NCI-H460 (cell line): Measurements from ENCODE around the gene PSMD5. TPM values are rescaled to one million over a fixed set of nuclear protein-coding genes. Genes with fewer than 3 reads are reported as not detected.

ENCODE experiments used
- DNase-seq: peaks from one replicate; pipeline ENCODE4 v3.0.0-alpha.2; 2016; ENCODE audit warnings: low read depth; ENCODE audit errors: extremely low read depth
- total RNA-seq: library from RNA; depleted of rRNA; stranded (reverse); fragments of >200 nt; shearing (Covaris generic); gene quantifications from 2 replicates; pipeline ENCODE4 v1.2.3, GENCODE V29; 2014; rRNA removed

PSMD5 gene
- total RNA-seq, 1 experiment from 2014 or later, result 36.9 TPM

- no peak for DNase-seq
Measured at GRCh38 chr9:120767451-120767850, 75.3 kb downstream of the PSMD5 start.

Other genes with a start within 250 kb of the PSMD5 start
- 11.9 and 12.3 TPM in 2 replicates for gene MEGF9, start 128.5 kb downstream of the PSMD5 start, total RNA-seq
- gene FBXW2, start 49.5 kb downstream of the PSMD5 start, total RNA-seq, result 34.4 and 40.2 TPM in 2 replicates
- 66.4 and 70.0 TPM in 2 replicates for gene PHF19, start 34.3 kb upstream of the PSMD5 start, total RNA-seq
- gene TRAF1, start 83.9 kb upstream of the PSMD5 start, total RNA-seq, result 0.87 and 1.5 TPM in 2 replicates
- gene C5, start 207.4 kb upstream of the PSMD5 start, total RNA-seq, result 0.55 and 0.94 TPM in 2 replicates
- gene CNTRL, start 232.0 kb upstream of the PSMD5 start, total RNA-seq, result 14.1 and 18.7 TPM in 2 replicates